Right ventricle myocardium inferior (tissue), 1 donor: ENCODE results near the gene FAM174A. TPM values are rescaled to one million over a fixed set of nuclear protein-coding genes. Genes with fewer than 3 reads are reported as not detected.
A peak's percentile ranks its signal among the peaks of the same experiment; 100 is the strongest.
"Not testable (repeated sequence)": the region's sequence is repeated elsewhere in the genome, so short reads cannot be mapped to it uniquely, and the experiment has no call there.

Experiments used
- ATAC-seq: fragments of 200-7000 bp; cut with Tn5 transposase; one replicate; pipeline ENCODE4 v1.9.1; 2020; ENCODE audit warnings: mild to moderate bottlenecking, moderate library complexity
- DNase-seq: peaks from one replicate; pipeline ENCODE4 v3.0.0; 2021; ENCODE audit errors: missing footprints
- intact Hi-C: fragments of 100-400 bp; cut with DNase I; formaldehyde crosslinking; loops from one replicate; pipeline ENCODE4 v1.11.0; 2022
- total RNA-seq: library from RNA; stranded (reverse); fragmentation: NEBNext Ultra II Directional; extraction: Animal tissue kit (Norgen Biotek cat#: 25700); gene quantifications from one replicate; pipeline ENCODE4 v1.2.1, GENCODE V29; 2021
- donor health status: DM: no; HTN: yes; CAD: no; lungs with severe emphysema.

The FAM174A gene
- total RNA-seq, 1 donor from 2014 or later = 13.9 TPM

- ATAC-seq = no peak
- no peak for DNase-seq
- intact Hi-C loops = no loop called here
Observed at GRCh38 chr5:100566382-100567141, 31.4 kb downstream of the FAM174A start.

DNA sequence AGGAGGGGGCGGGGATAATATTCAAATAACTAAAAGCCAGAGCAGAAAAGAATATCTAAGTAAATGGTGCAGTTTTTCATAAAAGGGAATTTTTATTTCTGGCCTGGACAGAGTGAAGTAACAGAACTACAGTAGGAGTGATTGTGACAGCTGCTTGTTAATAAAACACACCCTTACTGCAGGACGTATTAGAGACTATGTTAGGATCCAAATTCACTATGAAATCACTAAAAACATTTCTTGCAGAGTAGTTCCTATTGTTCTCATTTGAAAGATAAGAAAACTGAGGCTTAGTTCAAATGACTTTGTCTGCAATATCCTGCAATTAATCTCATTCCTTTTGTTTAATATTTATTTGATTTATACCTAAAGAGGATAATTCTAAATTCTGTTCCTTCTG is 39.5 kb downstream of the FAM174A start:
- no peak for ATAC-seq
- DNase-seq = no peak
- intact Hi-C loops = no loop called here

DNA sequence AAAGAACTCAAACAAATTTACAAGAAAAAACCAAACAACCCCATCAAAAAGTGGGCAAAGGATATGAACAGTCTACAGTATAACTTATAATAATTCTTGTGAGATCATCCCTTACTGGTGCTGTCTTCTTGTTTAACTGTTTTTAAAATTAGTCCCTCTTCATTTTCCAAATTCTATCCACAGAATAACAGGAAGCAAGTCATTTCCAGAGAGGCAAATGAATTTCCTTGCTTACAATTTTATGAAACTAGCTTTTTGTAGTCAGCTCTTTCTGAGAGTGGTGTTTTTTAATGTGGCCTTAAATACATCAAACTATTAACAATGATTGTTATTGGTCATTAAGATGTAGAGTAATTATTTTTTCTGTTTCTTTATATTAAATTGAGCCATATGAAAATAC is 40.6 kb downstream of the FAM174A start:
- ATAC-seq = no peak
- DNase-seq = no peak
- intact Hi-C loops = no loop called here

DNA sequence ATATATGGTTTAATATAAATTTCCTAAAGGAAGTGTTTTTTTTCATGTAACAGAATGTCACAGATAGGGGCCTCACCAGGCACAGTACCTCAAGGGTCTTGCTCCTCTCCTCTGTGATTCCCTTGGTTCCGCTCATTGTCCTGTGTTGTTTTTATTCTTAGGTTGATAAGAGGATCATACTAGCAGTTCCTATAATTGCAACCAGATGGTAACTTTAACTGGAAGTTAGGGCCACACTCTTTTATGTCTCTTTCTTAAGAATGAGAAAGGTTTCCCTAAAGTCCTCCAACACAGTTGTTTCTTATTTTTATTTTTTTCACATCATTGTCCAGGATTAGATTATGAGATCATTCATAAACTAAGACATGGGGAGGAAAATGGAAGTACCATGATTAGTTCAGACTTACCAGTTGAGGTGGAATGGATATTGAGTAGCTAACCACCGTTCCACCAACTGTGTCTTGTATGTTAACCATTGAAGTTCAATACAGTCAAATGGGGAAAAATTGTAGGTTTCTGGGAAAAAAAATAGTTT is 41.1 kb downstream of the FAM174A start:
- DNase-seq = no peak
- no peak for ATAC-seq
- intact Hi-C loops = no loop called here

GRCh38 chr5:100577506-100577905 is 42.3 kb downstream of the FAM174A start:
- intact Hi-C loops = no loop called here
- ATAC-seq (no peak), DNase-seq (no peak)

GRCh38 chr5:100584069-100584468 is 48.9 kb downstream of the FAM174A start:
- no peak for DNase-seq
- ATAC-seq = no peak
- intact Hi-C loops = no loop called here

- intact Hi-C loops = no loop called here
- ATAC-seq (no peak), DNase-seq (no peak)
Observed at GRCh38 chr5:100584889-100585288, 49.7 kb downstream of the FAM174A start.

DNA sequence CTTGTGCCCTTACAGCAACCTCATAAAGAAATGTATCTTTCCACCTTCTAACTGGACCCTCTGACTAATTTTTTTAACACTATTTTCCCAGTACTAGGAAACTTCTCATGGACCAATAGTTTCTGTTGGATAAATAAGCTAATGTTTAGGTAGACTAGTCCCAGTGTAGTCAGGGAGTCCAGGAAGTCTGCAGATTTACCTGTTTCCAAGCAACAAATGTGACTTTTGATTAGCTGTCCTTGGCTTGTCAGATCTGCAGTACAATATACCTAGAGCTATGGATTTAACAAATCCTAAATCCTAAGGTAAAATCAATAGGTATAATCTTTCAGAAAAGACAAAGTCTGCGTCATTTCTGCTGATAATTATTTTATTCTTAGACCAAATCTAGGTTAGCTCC is 55.7 kb downstream of the FAM174A start:
- intact Hi-C loops = no loop called here
- no peak for DNase-seq
- no peak for ATAC-seq

- ATAC-seq = peak; percentile 79
- intact Hi-C loops = no loop called here
- DNase-seq = no peak
Observed at GRCh38 chr5:100595152-100595811, 60.1 kb downstream of the FAM174A start.

GRCh38 chr5:100595812-100596173 is 60.6 kb downstream of the FAM174A start:
- no peak for DNase-seq
- intact Hi-C loops = no loop called here
- no peak for ATAC-seq

DNA sequence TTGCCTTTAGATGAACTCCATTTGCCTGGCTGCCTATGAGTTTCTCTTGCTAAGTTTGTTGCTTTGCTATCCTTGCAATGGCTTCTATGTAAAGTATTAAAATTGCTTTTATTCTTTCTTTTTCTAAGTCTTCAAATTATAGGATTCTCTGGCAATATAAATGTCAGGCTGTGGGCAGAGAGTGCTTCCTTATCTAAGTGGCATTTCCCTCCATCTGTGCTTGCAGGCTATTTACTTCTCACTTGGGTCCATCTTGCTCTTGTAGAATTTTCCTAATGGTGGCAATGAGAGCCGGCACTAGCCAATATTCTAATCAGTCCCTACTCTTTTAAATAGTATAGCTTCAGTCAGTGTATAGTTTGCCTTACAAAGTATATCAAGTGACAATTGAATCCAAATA is 63.3 kb downstream of the FAM174A start:
- no peak for DNase-seq
- intact Hi-C loops = no loop called here
- ATAC-seq = no peak

- DNase-seq (no peak), ATAC-seq (no peak)
- intact Hi-C loops = no loop called here
Observed at GRCh38 chr5:100600298-100600994, 65.3 kb downstream of the FAM174A start.

DNA sequence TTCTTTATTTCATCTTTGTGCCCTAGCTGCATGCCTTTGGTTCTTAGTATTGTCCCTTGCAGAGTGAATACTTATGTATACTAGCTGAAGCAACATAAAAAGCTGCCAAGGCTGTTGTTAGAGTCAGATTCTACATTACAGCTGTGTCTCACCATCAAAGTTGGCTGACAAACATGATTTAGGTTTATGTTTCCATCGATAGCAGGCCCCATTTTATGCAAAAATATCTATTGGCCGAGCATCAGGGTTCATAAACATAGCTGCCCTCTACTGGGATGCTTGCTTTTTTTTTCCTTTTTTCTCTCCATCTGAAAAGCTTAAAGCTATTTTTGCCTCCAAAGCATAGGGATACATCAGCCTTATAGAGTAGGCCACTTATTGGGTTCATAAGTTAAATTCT is 68.0 kb downstream of the FAM174A start:
- ATAC-seq = no peak
- DNase-seq = no peak
- intact Hi-C loops = no loop called here

- DNase-seq, intact Hi-C loops, ATAC-seq: not testable (repeated sequence)
Observed at GRCh38 chr5:100604021-100604420, 68.8 kb downstream of the FAM174A start.

- intact Hi-C loops = no loop called here
Observed at GRCh38 chr5:100609594-100609993, 74.4 kb downstream of the FAM174A start.

GRCh38 chr5:100614308-100614707 is 79.1 kb downstream of the FAM174A start:
- ATAC-seq (no peak), DNase-seq (no peak)
- intact Hi-C loops = no loop called here

More at GRCh38 chr5:100609594-100609993, 74.4 kb downstream of the FAM174A start:
- DNase-seq (no peak), ATAC-seq (no peak)

- intact Hi-C loops = no loop called here
- no peak for ATAC-seq
- no peak for DNase-seq
Observed at GRCh38 chr5:100615362-100615761, 80.2 kb downstream of the FAM174A start.

- no peak for ATAC-seq
- DNase-seq = no peak
- intact Hi-C loops = no loop called here
Observed at GRCh38 chr5:100616291-100616690, 81.1 kb downstream of the FAM174A start.

GRCh38 chr5:100616981-100617380 is 81.8 kb downstream of the FAM174A start:
- ATAC-seq (no peak), DNase-seq (no peak)
- intact Hi-C loops = no loop called here

- DNase-seq = no peak
- intact Hi-C loops = loop anchor here (10.0 kb wide), 1 partner anchor 421 kb away; no protein-coding TSS in a partner anchor
- no peak for ATAC-seq
Observed at GRCh38 chr5:100623719-100624118, 88.5 kb downstream of the FAM174A start.
